Type B pancreatic cell (in vitro differentiated cells): Measurements from ENCODE around the gene SH2D1B. TPM values are rescaled to one million over a fixed set of nuclear protein-coding genes. Genes with fewer than 3 reads are reported as not detected.

Experiments used
- DNase-seq: peaks from one replicate; pipeline ENCODE4 v3.0.0; 2021; ENCODE audit warnings: mixed read lengths; ENCODE audit not compliant: unreplicated experiment; ENCODE audit errors: extremely low spot score
- H3K27ac Mint-ChIP-seq: 2 replicates; pipeline ENCODE4 v1.8.0; 2021; ENCODE audit warnings: mild to moderate bottlenecking, mixed read lengths
- H3K27me3 Mint-ChIP-seq: 2 replicates; pipeline ENCODE4 v1.8.0; 2021; ENCODE audit warnings: mixed read lengths
- H3K36me3 Mint-ChIP-seq: 2 replicates; pipeline ENCODE4 v1.8.0; 2021; ENCODE audit warnings: mixed read lengths
- H3K4me1 Mint-ChIP-seq: one replicate; pipeline ENCODE4 v1.8.0; 2021; ENCODE audit warnings: mixed read lengths; ENCODE audit not compliant: unreplicated experiment
- H3K4me3 Mint-ChIP-seq: 2 replicates; pipeline ENCODE4 v1.8.0; 2021; ENCODE audit warnings: mild to moderate bottlenecking, mixed read lengths
- H3K9me3 Mint-ChIP-seq: 2 replicates; pipeline ENCODE4 v1.8.0; 2021; ENCODE audit warnings: mixed read lengths
- total RNA-seq: library from RNA; stranded (reverse); gene quantifications from 2 replicates; pipeline ENCODE4 v1.2.1, GENCODE V29; 2021; ENCODE audit warnings: low replicate concordance
- TF ChIP-seq, protein P1 (sequence below): fragments of 200-600 bp; sonication (generic); conservative IDR thresholded peaks from 2 replicates; pipeline ENCODE4 v1.5.0; 2021; ENCODE audit warnings: antibody characterized with exemption, mild to moderate bottlenecking

Gene SH2D1B
- total RNA-seq, 1 donor from 2014 or later, result not detected

DNA sequence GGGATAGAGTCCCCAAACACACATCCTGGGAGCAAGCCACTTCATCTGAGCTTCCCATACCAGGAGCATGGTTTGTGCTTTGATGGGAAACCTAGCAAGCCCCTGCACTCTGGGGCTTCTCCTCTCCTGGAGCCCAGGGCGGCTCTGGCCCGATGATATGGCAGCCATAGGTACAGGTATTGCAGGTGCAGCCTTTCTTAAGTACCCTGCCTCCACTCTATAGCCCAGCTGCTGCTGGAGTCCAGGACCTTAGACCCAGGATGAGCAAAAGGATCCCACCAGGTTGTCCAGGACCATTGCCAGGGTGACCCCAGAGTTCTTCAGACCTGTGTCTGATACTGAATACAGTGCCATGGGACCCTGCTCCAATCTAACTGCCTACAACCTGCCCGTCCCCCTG is 26.2 kb downstream of the SH2D1B start:
- no peak overlapping the region for H3K4me3 Mint-ChIP-seq
- DNase-seq, result peak; percentile 39

DNA sequence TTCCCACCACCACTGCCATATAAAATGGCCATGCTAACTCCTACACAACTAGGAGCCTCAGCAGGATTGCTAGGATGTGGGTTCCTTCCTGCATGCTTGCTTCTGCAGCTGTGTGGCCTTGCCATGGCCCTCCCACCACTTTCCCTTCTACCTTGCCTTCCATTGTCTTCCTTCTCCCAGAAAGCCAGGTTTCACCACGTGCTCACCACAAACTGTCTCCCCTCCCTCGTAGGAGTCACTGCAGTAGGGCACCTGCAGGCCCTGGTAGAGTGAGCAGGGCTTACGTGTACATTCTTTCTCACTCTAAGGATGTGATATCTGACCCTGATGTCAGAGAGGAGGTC is 26.7 kb downstream of the SH2D1B start:
- H3K9me3 Mint-ChIP-seq, result peaks cover 5% of the 10 kb centered on the region
- no peak overlapping the region for H3K4me3 Mint-ChIP-seq
- peaks cover 15% of the 10 kb centered on the region for H3K36me3 Mint-ChIP-seq
- H3K27me3 Mint-ChIP-seq, result peaks cover under 1% of the 10 kb centered on the region
- H3K27ac Mint-ChIP-seq, result peak overlapping the region; percentile 83
- peaks cover 35% of the 10 kb centered on the region for H3K4me1 Mint-ChIP-seq
- TF ChIP-seq, protein P1, sequence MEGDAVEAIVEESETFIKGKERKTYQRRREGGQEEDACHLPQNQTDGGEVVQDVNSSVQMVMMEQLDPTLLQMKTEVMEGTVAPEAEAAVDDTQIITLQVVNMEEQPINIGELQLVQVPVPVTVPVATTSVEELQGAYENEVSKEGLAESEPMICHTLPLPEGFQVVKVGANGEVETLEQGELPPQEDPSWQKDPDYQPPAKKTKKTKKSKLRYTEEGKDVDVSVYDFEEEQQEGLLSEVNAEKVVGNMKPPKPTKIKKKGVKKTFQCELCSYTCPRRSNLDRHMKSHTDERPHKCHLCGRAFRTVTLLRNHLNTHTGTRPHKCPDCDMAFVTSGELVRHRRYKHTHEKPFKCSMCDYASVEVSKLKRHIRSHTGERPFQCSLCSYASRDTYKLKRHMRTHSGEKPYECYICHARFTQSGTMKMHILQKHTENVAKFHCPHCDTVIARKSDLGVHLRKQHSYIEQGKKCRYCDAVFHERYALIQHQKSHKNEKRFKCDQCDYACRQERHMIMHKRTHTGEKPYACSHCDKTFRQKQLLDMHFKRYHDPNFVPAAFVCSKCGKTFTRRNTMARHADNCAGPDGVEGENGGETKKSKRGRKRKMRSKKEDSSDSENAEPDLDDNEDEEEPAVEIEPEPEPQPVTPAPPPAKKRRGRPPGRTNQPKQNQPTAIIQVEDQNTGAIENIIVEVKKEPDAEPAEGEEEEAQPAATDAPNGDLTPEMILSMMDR, result no peak
- DNase-seq, result peak; percentile 49

More for the DNA sequence above, 26.2 kb downstream of the SH2D1B start:
- Mint-ChIP-seq H3K9me3 (peaks cover 5% of the 10 kb centered on the region), H3K27me3 (peaks cover 3% of the 10 kb centered on the region), H3K36me3 (peaks cover 15% of the 10 kb centered on the region), H3K27ac (peak overlapping the region; percentile 83), H3K4me1 (peaks cover 35% of the 10 kb centered on the region)
- TF ChIP-seq, protein P1, result no peak

DNA sequence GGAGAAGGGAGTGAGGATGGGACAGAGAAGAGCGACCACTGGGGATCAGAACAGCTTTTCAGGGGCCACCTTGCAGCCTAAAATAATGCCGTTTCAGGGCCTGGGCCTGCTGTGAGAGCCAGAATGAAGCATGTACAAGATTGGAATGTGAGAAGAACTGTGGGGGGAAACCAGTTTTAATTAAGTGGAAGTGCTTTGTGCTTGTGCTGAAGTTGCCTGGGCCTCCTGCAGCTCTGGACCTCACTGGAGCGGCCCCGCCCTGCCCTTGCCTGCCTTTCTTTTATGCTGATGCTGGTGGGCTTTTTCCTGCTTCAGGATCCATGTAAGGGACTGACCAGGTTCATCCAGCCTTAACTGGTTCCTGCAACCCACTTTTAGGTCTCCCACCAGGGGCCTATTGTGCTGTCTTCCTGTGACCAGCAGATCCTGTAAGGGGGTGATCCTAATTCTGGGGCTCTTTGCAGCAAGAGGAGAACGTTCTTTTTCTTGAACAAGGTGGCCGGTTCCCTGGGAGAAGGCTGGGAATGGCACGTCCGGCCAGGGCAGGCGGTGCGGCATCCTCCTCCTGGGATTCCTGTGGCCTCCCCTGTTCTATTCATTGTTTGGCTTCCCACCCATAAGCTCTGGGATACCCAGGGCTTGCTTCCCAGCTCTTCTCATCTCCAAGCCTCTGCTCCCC is 27.2 kb downstream of the SH2D1B start:
- Mint-ChIP-seq H3K36me3 (peaks cover 15% of the 10 kb centered on the region), H3K4me1 (peaks cover 35% of the 10 kb centered on the region), H3K9me3 (peaks cover 5% of the 10 kb centered on the region), H3K27me3 (no peaks in the 10 kb centered on the region), H3K27ac (peak overlapping the region; percentile 83), H3K4me3 (no peak overlapping the region)
- TF ChIP-seq, protein P1, result no peak
- peak; percentile 52 for DNase-seq

DNA sequence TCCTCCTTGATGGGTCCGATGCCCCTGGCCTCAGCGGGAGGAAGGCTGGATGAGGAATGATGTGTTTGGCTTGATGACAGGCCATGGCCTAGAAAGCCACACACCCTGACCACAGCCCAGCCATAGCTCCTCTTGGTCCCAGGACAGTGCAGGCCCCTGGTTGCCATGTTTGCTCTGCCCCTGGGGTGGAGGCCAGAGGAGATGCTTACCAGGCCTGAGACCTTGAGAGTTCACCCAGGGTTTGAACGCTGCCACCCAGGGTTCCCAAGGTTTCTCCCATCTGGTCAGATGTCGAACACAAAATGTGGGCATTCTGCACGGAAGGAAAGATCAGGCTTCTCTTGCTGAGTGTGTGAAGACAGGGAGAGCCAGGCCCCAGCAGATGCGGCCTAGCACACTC is 27.8 kb downstream of the SH2D1B start:
- H3K4me3 Mint-ChIP-seq, result no peak overlapping the region
- peak overlapping the region; percentile 78 for H3K27ac Mint-ChIP-seq
- H3K27me3 Mint-ChIP-seq, result no peaks in the 10 kb centered on the region
- H3K9me3 Mint-ChIP-seq, result peaks cover 5% of the 10 kb centered on the region
- DNase-seq, result peak; percentile 37
- H3K36me3 Mint-ChIP-seq, result peaks cover 15% of the 10 kb centered on the region
- peaks cover 29% of the 10 kb centered on the region for H3K4me1 Mint-ChIP-seq
- TF ChIP-seq, protein P1, result no peak

DNA sequence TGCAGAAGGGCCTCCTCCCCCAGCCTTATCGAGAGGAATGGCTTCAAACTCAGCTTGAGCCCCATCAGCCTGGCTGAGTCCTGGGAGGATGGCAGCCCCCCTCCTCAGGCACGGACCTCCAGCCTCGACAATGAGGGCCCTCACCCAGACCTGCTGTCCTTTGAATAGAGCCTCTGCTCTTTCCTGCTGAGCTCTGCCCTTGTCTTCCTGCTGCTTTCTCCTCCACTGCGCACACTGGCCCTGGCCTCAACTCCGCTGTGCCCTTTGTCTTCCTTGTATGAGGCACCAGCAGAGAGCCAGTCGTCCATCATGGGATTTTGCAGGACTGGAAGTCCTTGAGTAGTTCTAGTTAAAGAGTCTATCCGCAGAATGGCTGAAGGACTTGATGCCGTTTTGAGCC is 28.4 kb downstream of the SH2D1B start:
- Mint-ChIP-seq H3K4me3 (no peak overlapping the region), H3K4me1 (peaks cover 23% of the 10 kb centered on the region), H3K36me3 (peaks cover 15% of the 10 kb centered on the region), H3K27me3 (no peaks in the 10 kb centered on the region), H3K9me3 (peaks cover 5% of the 10 kb centered on the region), H3K27ac (peak overlapping the region; percentile 78)
- TF ChIP-seq, protein P1, result no peak
- DNase-seq, result peak; percentile 40

DNA sequence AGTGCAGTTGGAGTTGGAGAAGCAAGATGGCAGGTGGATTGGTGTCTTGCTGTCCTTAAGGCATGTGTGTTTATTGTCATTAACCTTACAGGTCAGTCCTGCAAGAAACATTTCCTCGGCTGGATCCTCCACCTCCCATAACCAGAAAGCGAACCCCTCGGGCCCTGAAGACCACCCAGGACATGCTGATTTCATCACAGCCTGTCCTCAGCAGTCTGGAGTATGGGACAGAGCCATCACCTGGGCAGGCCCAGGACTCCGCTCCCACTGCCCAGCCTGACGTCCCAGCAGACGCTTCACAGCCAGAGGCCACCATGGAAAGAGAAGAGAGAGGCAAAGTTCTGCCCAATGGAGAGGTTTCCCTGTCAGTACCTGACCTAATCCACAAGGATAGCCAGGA is 28.8 kb downstream of the SH2D1B start:
- Mint-ChIP-seq H3K27ac (no peak overlapping the region), H3K9me3 (peaks cover 5% of the 10 kb centered on the region), H3K4me3 (no peak overlapping the region), H3K36me3 (peaks cover 15% of the 10 kb centered on the region), H3K27me3 (no peaks in the 10 kb centered on the region), H3K4me1 (peaks cover 23% of the 10 kb centered on the region)
- DNase-seq, result no peak
- TF ChIP-seq, protein P1, result no peak
